ENCODE data around the gene EPHA3. TPM values are rescaled to one million over a fixed set of nuclear protein-coding genes. Genes with fewer than 3 reads are reported as not detected.

The EPHA3 gene
- total and polyA plus RNA-seq, 10 of the 15 experiments (the other 5 are each of a cell fraction or from before 2014, with no cell fraction given): 0.03 to 39.0 (median 0.07) TPM; not detected in 4

GRCh38 chr3:89107461-89108290 is at the start of gene EPHA3 (continued):
- TF ChIP-seq HSF1 (IDR thresholded peaks at IDR 0.05; ENCODE audit: low read depth, low read length) (no peak), ZNF207 (IDR thresholded peaks at IDR 0.05; ENCODE audit: borderline replicate concordance) (no peak), ETV6 (conservative IDR thresholded peaks at IDR 0.05 in 1 of 2, IDR thresholded peaks at IDR 0.05 in 1 of 2; ENCODE audit: borderline replicate concordance in 1 of 2, low read depth in 1 of 2) (no peak), TCF3 (IDR thresholded peaks at IDR 0.05; ENCODE audit: borderline replicate concordance, insufficient read depth, low read depth, low read length) (peak; percentile 81; the same call in 1 of the 2 replicates), ZNF384 (IDR thresholded peaks at IDR 0.05; ENCODE audit: borderline replicate concordance, low read depth, low read length) (no peak), TAF1 (IDR thresholded peaks at IDR 0.05; ENCODE audit: borderline replicate concordance, low read depth, low read length) (no peak), REST (IDR thresholded peaks at IDR 0.05; ENCODE audit: low read depth, low read length) (no peak), NR2F1 (conservative IDR thresholded peaks at IDR 0.05) (no peak), EZH2 (IDR thresholded peaks at IDR 0.05; ENCODE audit: borderline replicate concordance, control insufficient read depth, low read depth, low read length) (no peak), HDGF (IDR thresholded peaks at IDR 0.05) (no peak), NFXL1 (IDR thresholded peaks at IDR 0.05; ENCODE audit: borderline replicate concordance) (no peak), POLR2A (IDR thresholded peaks at IDR 0.05; ENCODE audit: low read depth, low read length) (no peak), RUNX3 (IDR thresholded peaks at IDR 0.05; ENCODE audit: low read length) (no peak), IRF4 (IDR thresholded peaks at IDR 0.05; ENCODE audit: low read depth, low read length) (0 out of 2 replicates have a peak, but pooled peaks have one; percentile 37)

All from GM12878 (cell line).